IPS DF 6.9 (cell line): ENCODE results near the gene EFCAB9.

Experiments
- DNase-seq: peaks from one replicate; pipeline ENCODE4 v3.0.0-alpha.2; 2013; ENCODE audit warnings: low read depth, low spot score
- H3K27ac ChIP-seq: one replicate; pipeline ENCODE4 v1.5.1; 2013; ENCODE audit warnings: low read length, control low read depth
- H3K27me3 ChIP-seq: 2 replicates; pipeline ENCODE4 v1.6.1; 2013; ENCODE audit warnings: mild to moderate bottlenecking, low read length; ENCODE audit not compliant: control insufficient read depth, insufficient read depth
- H3K36me3 ChIP-seq: 2 replicates; pipeline ENCODE4 v1.6.1; 2013; ENCODE audit warnings: low read length; ENCODE audit not compliant: control insufficient read depth, insufficient read depth
- H3K4me1 ChIP-seq: 2 replicates; pipeline ENCODE4 v1.6.1; 2013; ENCODE audit warnings: low read length; ENCODE audit not compliant: control insufficient read depth, insufficient read depth
- H3K4me3 ChIP-seq: 2 replicates; pipeline ENCODE4 v1.5.1; 2013; ENCODE audit warnings: mild to moderate bottlenecking, low read length
- H3K9me3 ChIP-seq: 2 replicates; pipeline ENCODE4 v1.6.1; 2013; ENCODE audit warnings: low read length, inconsistent platforms; ENCODE audit not compliant: control insufficient read depth, insufficient read depth
- WGBS: extraction: QIAGEN DNeasy Blood & Tissue Kit; methylation state at CpG from one replicate; pipeline ENCODE4 v1.1.7; 2013; ENCODE audit warnings: mixed read lengths, missing lambda C conversion rate; ENCODE audit not compliant: insufficient read length, insufficient coverage; 5-methylcytosine and 5-hydroxymethylcytosine counted together

Gene EFCAB9

GRCh38 chr5:172164769-172165212 is 29.2 kb upstream of the EFCAB9 start:
- DNase-seq, result no peak
- Histone ChIP-seq H3K4me3 (no peak overlapping the region), H3K9me3 (no peaks in the 10 kb centered on the region), H3K36me3 (no peaks in the 10 kb centered on the region), H3K4me1 (no peaks in the 10 kb centered on the region), H3K27me3 (no peaks in the 10 kb centered on the region), H3K27ac (no peak overlapping the region)
- WGBS, result no CpG with 5 or more reads among the region's 13 CpGs

GRCh38 chr5:172165465-172165864 is 28.5 kb upstream of the EFCAB9 start:
- no peak overlapping the region for H3K27ac ChIP-seq
- no CpG with 5 or more reads among the region's 7 CpGs for WGBS

GRCh38 chr5:172166030-172166826 is 27.7 kb upstream of the EFCAB9 start:
- Histone ChIP-seq H3K9me3 (no peaks in the 10 kb centered on the region), H3K27me3 (no peaks in the 10 kb centered on the region), H3K4me1 (no peaks in the 10 kb centered on the region), H3K36me3 (no peaks in the 10 kb centered on the region), H3K27ac (no peak overlapping the region), H3K4me3 (no peak overlapping the region)
- DNase-seq, result no peak
- no CpG with 5 or more reads among the region's 16 CpGs for WGBS

More at GRCh38 chr5:172165465-172165864, 28.5 kb upstream of the EFCAB9 start:
- Histone ChIP-seq H3K36me3 (no peaks in the 10 kb centered on the region), H3K4me1 (no peaks in the 10 kb centered on the region), H3K9me3 (no peaks in the 10 kb centered on the region), H3K4me3 (no peak overlapping the region), H3K27me3 (no peaks in the 10 kb centered on the region)
- DNase-seq, result no peak

- Histone ChIP-seq H3K36me3 (no peaks in the 10 kb centered on the region), H3K4me1 (no peaks in the 10 kb centered on the region), H3K27ac (no peak overlapping the region), H3K9me3 (no peaks in the 10 kb centered on the region), H3K27me3 (no peaks in the 10 kb centered on the region), H3K4me3 (no peak overlapping the region)
- no peak for DNase-seq
- no CpG with 5 or more reads among the region's 7 CpGs for WGBS
Observed at GRCh38 chr5:172167895-172168294, 26.1 kb upstream of the EFCAB9 start.

GRCh38 chr5:172168311-172168710 is 25.7 kb upstream of the EFCAB9 start:
- H3K27ac ChIP-seq, result no peak overlapping the region
- no CpG with 5 or more reads among the region's 8 CpGs for WGBS
- no peaks in the 10 kb centered on the region for H3K4me1 ChIP-seq
- H3K27me3 ChIP-seq, result no peaks in the 10 kb centered on the region
- DNase-seq, result no peak
- H3K4me3 ChIP-seq, result no peak overlapping the region
- H3K36me3 ChIP-seq, result no peaks in the 10 kb centered on the region
- H3K9me3 ChIP-seq, result no peaks in the 10 kb centered on the region

GRCh38 chr5:172169216-172169615 is 24.8 kb upstream of the EFCAB9 start:
- H3K36me3 ChIP-seq, result no peaks in the 10 kb centered on the region
- H3K9me3 ChIP-seq, result no peaks in the 10 kb centered on the region
- H3K27me3 ChIP-seq, result no peaks in the 10 kb centered on the region
- no peak overlapping the region for H3K4me3 ChIP-seq
- no peaks in the 10 kb centered on the region for H3K4me1 ChIP-seq
- H3K27ac ChIP-seq, result no peak overlapping the region
- WGBS, result 100% methylated on average over 1 of the region's 2 CpGs
- DNase-seq, result no peak

GRCh38 chr5:172170251-172170701 is 23.7 kb upstream of the EFCAB9 start:
- Histone ChIP-seq H3K9me3 (no peaks in the 10 kb centered on the region), H3K4me3 (no peak overlapping the region), H3K4me1 (no peaks in the 10 kb centered on the region; the same call in 1 of the 2 replicates), H3K27me3 (no peaks in the 10 kb centered on the region), H3K36me3 (no peaks in the 10 kb centered on the region), H3K27ac (no peak overlapping the region)
- DNase-seq, result no peak
- no CpG with 5 or more reads among the region's 9 CpGs for WGBS

- H3K4me3 ChIP-seq, result no peak overlapping the region
Observed at GRCh38 chr5:172171118-172171517, 22.9 kb upstream of the EFCAB9 start.

GRCh38 chr5:172172912-172173563 is 20.9 kb upstream of the EFCAB9 start:
- no CpG with 5 or more reads among the region's 12 CpGs for WGBS
- Histone ChIP-seq H3K27ac (no peak overlapping the region), H3K4me3 (no peak overlapping the region), H3K36me3 (no peaks in the 10 kb centered on the region), H3K4me1 (peaks cover 2% of the 10 kb centered on the region; the same call in 1 of the 2 replicates), H3K27me3 (no peaks in the 10 kb centered on the region), H3K9me3 (no peaks in the 10 kb centered on the region)
- DNase-seq, result no peak

More at GRCh38 chr5:172171118-172171517, 22.9 kb upstream of the EFCAB9 start:
- Histone ChIP-seq H3K27ac (no peak overlapping the region), H3K36me3 (no peaks in the 10 kb centered on the region), H3K27me3 (no peaks in the 10 kb centered on the region), H3K9me3 (no peaks in the 10 kb centered on the region), H3K4me1 (peaks cover 2% of the 10 kb centered on the region; the same call in 1 of the 2 replicates)
- DNase-seq, result no peak
- WGBS, result no CpG with 5 or more reads among the region's 8 CpGs

GRCh38 chr5:172173564-172174153 is 20.3 kb upstream of the EFCAB9 start:
- no peaks in the 10 kb centered on the region for H3K36me3 ChIP-seq
- no peak overlapping the region for H3K4me3 ChIP-seq
- H3K27ac ChIP-seq, result no peak overlapping the region
- no peak for DNase-seq
- WGBS, result no CpG with 5 or more reads among the region's 12 CpGs
- peaks cover 2% of the 10 kb centered on the region for H3K4me1 ChIP-seq
- H3K27me3 ChIP-seq, result no peaks in the 10 kb centered on the region
- no peaks in the 10 kb centered on the region for H3K9me3 ChIP-seq
